Amniotic epithelial cell (primary cell): ENCODE results near the gene HECTD3.
"Not testable (repeated sequence)": the region's sequence is repeated elsewhere in the genome, so short reads cannot be mapped to it uniquely, and the experiment has no call there.

Source experiments
- DNase-seq: peaks from one replicate; pipeline ENCODE4 v3.0.0-alpha.2; 2010; ENCODE audit warnings: low read depth

The HECTD3 gene

DNA sequence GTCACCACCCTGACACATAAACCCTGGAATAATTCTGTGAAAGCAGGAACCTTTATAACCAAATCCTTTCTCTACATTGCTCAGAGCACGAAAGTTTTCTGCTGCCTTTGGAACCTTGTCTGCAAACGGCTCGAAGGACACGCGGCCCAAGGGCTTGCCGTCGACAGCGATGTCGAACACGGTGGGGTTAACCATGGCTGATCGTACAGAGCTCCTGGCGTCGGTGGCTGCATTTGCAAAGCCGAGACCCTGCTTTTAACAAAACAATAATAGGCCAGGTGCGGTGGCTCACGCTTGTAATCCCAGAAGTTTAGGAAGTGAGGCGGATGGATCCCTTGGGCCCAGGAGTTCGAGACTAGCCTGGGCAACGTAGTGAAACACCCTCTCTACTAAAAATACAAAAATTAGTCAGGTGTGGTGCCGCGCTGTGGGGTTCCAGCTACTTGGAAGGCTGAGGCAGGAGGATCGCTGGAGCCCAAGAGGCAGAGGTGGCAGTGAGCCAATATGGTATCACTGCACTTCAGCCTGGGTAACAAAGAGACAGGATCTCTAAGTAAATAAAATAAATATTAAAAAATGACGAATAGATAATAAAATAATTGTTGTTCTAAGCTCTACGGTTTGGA is 22.5 kb downstream of the HECTD3 start:
- no peak for DNase-seq

DNA sequence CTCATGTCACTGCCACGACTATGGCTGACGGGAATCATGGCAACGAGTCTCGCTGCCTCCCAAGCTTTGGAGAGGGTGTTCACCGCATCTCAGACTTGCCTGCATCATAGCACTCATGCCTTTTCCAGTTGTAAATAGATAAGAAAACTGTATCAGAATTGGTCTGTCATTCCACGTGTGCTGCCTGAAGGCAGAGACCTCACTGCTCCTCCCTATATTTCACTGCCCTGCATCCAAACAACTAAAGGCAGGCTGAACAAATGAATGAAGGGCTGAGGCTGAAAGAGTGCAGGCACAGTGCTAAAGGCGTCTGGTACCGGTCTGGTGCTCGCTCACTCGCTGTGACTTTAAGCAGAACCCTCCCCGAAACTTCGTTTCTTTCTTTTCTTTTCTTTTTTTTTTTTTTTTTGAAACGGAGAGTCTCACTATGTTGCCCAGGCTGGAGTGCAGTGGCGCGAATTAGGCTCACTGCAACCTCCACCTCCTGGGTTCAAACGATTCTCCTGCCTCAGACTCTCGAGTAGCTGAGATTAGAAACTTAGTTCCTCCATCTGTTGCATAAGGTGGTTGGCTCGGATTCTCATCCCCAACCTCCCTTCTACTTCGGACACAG is 25.3 kb downstream of the HECTD3 start:
- peak; percentile 21 for DNase-seq

DNA sequence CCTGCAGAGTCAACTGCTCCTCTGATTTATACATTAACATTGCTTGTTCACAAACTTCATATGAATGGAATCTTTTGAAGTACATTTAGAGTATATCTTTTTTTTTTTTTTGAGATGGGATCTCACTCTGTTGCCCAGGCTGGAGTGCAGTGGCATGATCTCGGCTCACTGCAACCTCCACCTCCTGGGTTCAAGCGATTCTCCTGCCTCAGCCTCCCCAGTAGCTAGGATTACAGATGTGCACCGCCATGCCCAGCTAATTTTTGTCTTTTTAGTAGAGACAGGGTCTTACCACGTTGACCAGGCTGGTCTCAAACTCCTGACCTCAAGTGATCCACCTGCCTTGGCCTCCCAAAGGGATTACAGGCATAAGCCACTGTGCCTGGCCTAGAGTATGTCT is 33.8 kb downstream of the HECTD3 start:
- DNase-seq, result not testable (repeated sequence)

- no peak for DNase-seq
Measured at GRCh38 chr1:44976252-44976651, 34.9 kb downstream of the HECTD3 start.

- peak; percentile 2 for DNase-seq
Measured at GRCh38 chr1:44973645-44974044, 37.5 kb downstream of the HECTD3 start.

- peak; percentile 83 for DNase-seq
Measured at GRCh38 chr1:44970317-44970716, 40.8 kb downstream of the HECTD3 start.

GRCh38 chr1:44964396-44964795 is 46.7 kb downstream of the HECTD3 start:
- DNase-seq, result no peak

DNA sequence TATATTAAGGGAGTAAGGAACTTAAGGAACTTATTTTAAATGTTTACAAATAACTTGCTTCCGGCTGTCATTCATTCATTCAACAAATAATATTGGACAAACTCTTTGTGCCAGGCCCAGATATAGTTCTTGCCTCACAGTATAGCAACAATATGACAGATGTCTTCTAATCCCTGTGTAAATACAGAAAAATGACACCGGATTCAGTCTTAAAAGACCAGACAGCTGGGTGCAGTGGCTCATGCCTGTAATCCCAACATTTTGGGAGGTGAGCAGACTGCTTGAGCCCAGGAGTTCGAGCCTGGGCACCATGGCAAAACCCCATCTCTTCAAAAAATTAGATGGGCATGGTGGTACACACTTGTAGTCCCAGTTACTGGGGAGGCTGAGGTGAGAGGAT is 48.4 kb downstream of the HECTD3 start:
- no peak for DNase-seq

DNA sequence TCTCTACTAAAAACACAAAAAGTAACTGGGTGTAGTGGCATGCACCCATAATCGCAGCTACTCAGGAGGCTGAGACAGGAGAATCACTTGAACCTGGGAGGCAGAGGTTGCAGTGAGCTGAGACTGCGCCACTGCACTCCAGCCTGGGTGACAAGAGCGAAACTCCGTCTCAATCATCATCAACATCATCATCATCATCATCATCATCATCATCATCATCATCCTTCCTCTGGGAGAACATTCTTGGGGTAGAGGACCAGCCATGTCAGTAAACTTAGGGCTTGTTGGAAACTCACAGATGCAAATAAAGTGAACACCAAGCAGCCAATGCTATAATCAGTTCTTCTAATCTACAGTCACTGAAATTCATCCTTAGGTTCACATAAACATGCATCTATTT is 49.1 kb downstream of the HECTD3 start:
- not testable (repeated sequence) for DNase-seq

GRCh38 chr1:44957566-44957965 is 53.6 kb downstream of the HECTD3 start:
- DNase-seq, result peak; percentile 37

GRCh38 chr1:44956077-44956476 is 55.0 kb downstream of the HECTD3 start:
- DNase-seq, result not testable (repeated sequence)
